ENCODE data around the gene REV1. TPM values are rescaled to one million over a fixed set of nuclear protein-coding genes. Genes with fewer than 3 reads are reported as not detected.

Gene REV1
- total and polyA plus RNA-seq, 2 experiments from 2014 or later, result 14.4 to 19.5 TPM

DNA sequence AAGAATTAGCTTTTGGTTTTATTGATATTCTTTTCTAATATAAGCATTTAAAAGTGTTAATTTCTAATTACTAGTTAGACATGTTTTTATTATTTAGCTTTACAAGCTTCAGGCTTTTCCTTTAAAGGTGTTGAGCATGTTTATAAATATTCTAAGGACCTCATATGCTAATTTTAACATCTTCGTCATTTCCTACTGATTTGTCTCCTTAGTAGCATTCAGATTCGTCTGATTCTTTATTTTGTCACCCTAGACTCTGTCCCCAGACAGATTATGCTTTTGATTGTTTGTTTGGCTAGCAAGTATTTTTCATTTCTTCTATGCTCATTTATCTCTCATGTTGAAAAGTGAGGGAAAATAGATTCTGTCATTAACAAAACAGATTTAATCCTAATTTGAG, 100.9 kb downstream of the REV1 start:
- in situ Hi-C loops (cut with MboI), result no loop called here
- H3F3A ChIP-seq (ENCODE audit: insufficient read depth), result peaks cover 22% of the 10 kb centered on the region
- no peaks in the 10 kb centered on the region for H3K9me3 ChIP-seq (ENCODE audit: low read depth)
- H2AFZ ChIP-seq, result no peak overlapping the region
- H3K4me2 ChIP-seq (ENCODE audit: unreplicated experiment), result no peak overlapping the region
- no peak for DNase-seq
- no peak overlapping the region for H3K9ac ChIP-seq
- TF ChIP-seq EZH2 (IDR thresholded peaks at IDR 0.05; ENCODE audit: insufficient read depth, poor library complexity, severe bottlenecking) (no peak), EZH2phosphoT487 (IDR thresholded peaks at IDR 0.05; ENCODE audit: insufficient read depth, low read depth) (no peak)
- H4K20me1 ChIP-seq (ENCODE audit: insufficient read depth), result no peaks in the 10 kb centered on the region
- no peaks in the 10 kb centered on the region for H3K9me2 ChIP-seq (ENCODE audit: insufficient read depth)
- 0 out of 2 replicates have a peak overlapping the region, but pooled peaks have one; percentile 80 for H3K27ac ChIP-seq
- H3K36me3 ChIP-seq (ENCODE audit: low read depth), result peaks cover 25% of the 10 kb centered on the region
- peaks cover 30% of the 10 kb centered on the region for H3K79me2 ChIP-seq (ENCODE audit: insufficient read depth)
- H3K4me1 ChIP-seq (ENCODE audit: insufficient read depth), result peaks cover 17% of the 10 kb centered on the region
- H3K27me3 ChIP-seq (replicated peaks; ENCODE audit: insufficient read depth), result no peaks in the 10 kb centered on the region
- no peak overlapping the region for H3K4me3 ChIP-seq
- 48 to 69% methylated on average over 2 of the region's 2 CpGs for WGBS, 2 experiments (ENCODE audit: low coverage in 1 of 2, low lambda C conversion rate in 2 of 2, missing lambda C conversion rate in 2 of 2)

DNA sequence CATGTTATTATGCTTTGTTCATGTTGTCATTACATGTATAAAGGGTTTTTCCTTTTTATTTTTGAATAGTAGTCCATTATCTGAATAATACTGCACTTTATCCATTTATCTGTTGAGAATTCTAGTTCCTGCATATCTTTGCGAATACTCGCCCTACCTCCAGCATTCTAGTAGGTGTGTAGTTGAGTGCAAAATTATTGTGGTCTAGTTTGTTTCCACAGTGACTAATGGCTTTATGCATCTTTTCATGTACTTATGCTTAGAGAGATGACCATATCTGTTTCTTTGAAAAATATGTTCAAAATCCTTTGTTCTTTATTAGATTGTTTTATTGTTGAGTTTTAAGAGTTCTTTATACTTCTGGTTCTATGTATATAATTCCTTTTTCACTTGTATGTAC, 103.8 kb downstream of the REV1 start:
- H3K4me1 ChIP-seq (ENCODE audit: insufficient read depth), result peaks cover 17% of the 10 kb centered on the region
- H4K20me1 ChIP-seq (ENCODE audit: insufficient read depth), result no peaks in the 10 kb centered on the region
- no peaks in the 10 kb centered on the region for H3K27me3 ChIP-seq (replicated peaks; ENCODE audit: insufficient read depth)
- H3K9me3 ChIP-seq (ENCODE audit: low read depth), result no peaks in the 10 kb centered on the region
- WGBS, 2 experiments (ENCODE audit: low coverage in 1 of 2, low lambda C conversion rate in 2 of 2, missing lambda C conversion rate in 2 of 2), result 88 to 90% methylated on average over 2 of the region's 2 CpGs
- H2AFZ ChIP-seq, result no peak overlapping the region
- H3K36me3 ChIP-seq (ENCODE audit: low read depth), result peaks cover 31% of the 10 kb centered on the region; the same call in 1 of the 2 replicates
- H3F3A ChIP-seq (ENCODE audit: insufficient read depth), result peaks cover 22% of the 10 kb centered on the region
- H3K4me2 ChIP-seq (ENCODE audit: unreplicated experiment), result no peak overlapping the region
- peaks cover 30% of the 10 kb centered on the region for H3K79me2 ChIP-seq (ENCODE audit: insufficient read depth)
- no peak overlapping the region for H3K9ac ChIP-seq
- peak; percentile 12 for DNase-seq
- H3K9me2 ChIP-seq (ENCODE audit: insufficient read depth), result no peaks in the 10 kb centered on the region
- no peak overlapping the region for H3K4me3 ChIP-seq
- H3K27ac ChIP-seq, result no peak overlapping the region
- in situ Hi-C loops (cut with MboI), result no loop called here
- TF ChIP-seq EZH2phosphoT487 (IDR thresholded peaks at IDR 0.05; ENCODE audit: insufficient read depth, low read depth), result no peak
- TF ChIP-seq EZH2 (IDR thresholded peaks at IDR 0.05; ENCODE audit: insufficient read depth, poor library complexity, severe bottlenecking), result no peak

DNA sequence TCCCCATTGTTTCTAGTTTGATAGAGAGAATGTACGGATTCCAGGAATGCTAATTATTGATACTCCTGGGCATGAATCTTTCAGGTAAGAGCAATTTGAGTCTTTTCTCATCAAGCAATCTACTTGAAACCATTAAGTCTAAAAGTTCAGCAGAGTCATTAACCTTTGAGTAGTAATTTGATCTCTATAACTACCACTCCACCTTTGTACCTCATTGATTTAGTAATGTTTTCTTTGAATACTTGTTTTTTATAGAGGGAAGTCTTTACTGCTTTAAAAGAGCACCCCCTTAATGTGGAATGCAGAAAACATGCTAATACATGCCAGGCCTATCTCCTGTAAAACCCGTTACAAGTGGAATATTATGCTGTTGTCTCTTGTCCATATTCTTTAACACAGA, 107.7 kb downstream of the REV1 start:
- Histone ChIP-seq H3K9me2 (ENCODE audit: insufficient read depth) (no peaks in the 10 kb centered on the region), H3K79me2 (ENCODE audit: insufficient read depth) (peaks cover 21% of the 10 kb centered on the region), H3F3A (ENCODE audit: insufficient read depth) (no peaks in the 10 kb centered on the region), H3K36me3 (ENCODE audit: low read depth) (peaks cover 51% of the 10 kb centered on the region), H4K20me1 (ENCODE audit: insufficient read depth) (no peaks in the 10 kb centered on the region), H3K4me3 (no peak overlapping the region), H3K9ac (no peak overlapping the region), H3K4me1 (ENCODE audit: insufficient read depth) (no peaks in the 10 kb centered on the region), H2AFZ (no peak overlapping the region), H3K9me3 (ENCODE audit: low read depth) (no peaks in the 10 kb centered on the region), H3K27me3 (replicated peaks; ENCODE audit: insufficient read depth) (no peaks in the 10 kb centered on the region), H3K27ac (no peak overlapping the region), H3K4me2 (ENCODE audit: unreplicated experiment) (no peak overlapping the region)
- 98 to 100% methylated on average over 2 of the region's 2 CpGs for WGBS, 2 experiments (ENCODE audit: low coverage in 1 of 2, low lambda C conversion rate in 2 of 2, missing lambda C conversion rate in 2 of 2)
- no peak for TF ChIP-seq EZH2 (IDR thresholded peaks at IDR 0.05; ENCODE audit: insufficient read depth, poor library complexity, severe bottlenecking)
- TF ChIP-seq EZH2phosphoT487 (IDR thresholded peaks at IDR 0.05; ENCODE audit: insufficient read depth, low read depth), result no peak
- no peak for DNase-seq
- in situ Hi-C loops (cut with MboI), result no loop called here

DNA sequence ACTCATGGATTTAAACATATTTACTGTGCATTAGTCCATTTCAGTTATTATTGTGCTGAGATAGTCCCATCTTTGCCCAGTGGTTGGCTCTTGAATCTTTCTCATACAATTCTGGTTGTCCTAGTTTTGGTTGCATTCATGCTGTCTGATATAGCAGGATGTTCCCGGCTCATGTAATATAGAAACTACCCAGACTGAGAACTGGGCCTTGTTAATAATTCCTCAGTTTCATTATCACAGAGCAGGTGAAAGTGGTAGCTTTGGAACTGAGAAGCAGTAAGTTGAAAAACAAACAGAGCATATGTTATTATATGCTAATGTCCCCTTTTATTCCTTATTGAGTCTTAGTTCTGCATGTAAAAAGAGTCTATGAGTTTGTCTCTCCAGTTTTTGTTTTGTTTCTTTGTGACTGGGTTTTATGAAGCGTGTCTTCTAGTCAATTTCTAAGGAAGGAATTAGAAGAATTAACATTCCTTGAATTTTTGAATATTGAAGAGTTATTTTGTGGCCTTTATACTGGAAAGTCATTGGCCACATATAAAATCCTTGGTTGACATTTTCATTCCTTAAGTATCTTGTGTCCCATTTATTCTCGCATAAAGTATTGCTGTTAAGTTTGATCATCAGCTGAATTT, 109.3 kb downstream of the REV1 start:
- H2AFZ ChIP-seq, result no peak overlapping the region
- WGBS, 2 experiments (ENCODE audit: low coverage in 1 of 2, low lambda C conversion rate in 2 of 2, missing lambda C conversion rate in 2 of 2), result 95% methylated on average over 3 of the region's 3 CpGs
- no peak overlapping the region for H3K9ac ChIP-seq
- no peak overlapping the region for H3K27ac ChIP-seq
- no peak for DNase-seq
- H3K4me1 ChIP-seq (ENCODE audit: insufficient read depth), result no peaks in the 10 kb centered on the region
- no peaks in the 10 kb centered on the region for H3K9me2 ChIP-seq (ENCODE audit: insufficient read depth)
- no peak overlapping the region for H3K4me2 ChIP-seq (ENCODE audit: unreplicated experiment)
- no peaks in the 10 kb centered on the region for H3K27me3 ChIP-seq (replicated peaks; ENCODE audit: insufficient read depth)
- peaks cover 65% of the 10 kb centered on the region for H3K36me3 ChIP-seq (ENCODE audit: low read depth)
- no peaks in the 10 kb centered on the region for H4K20me1 ChIP-seq (ENCODE audit: insufficient read depth)
- peaks cover 15% of the 10 kb centered on the region for H3K79me2 ChIP-seq (ENCODE audit: insufficient read depth)
- in situ Hi-C loops (cut with MboI), result no loop called here
- TF ChIP-seq EZH2phosphoT487 (IDR thresholded peaks at IDR 0.05; ENCODE audit: insufficient read depth, low read depth), result no peak
- no peak for TF ChIP-seq EZH2 (IDR thresholded peaks at IDR 0.05; ENCODE audit: insufficient read depth, poor library complexity, severe bottlenecking)
- no peaks in the 10 kb centered on the region for H3F3A ChIP-seq (ENCODE audit: insufficient read depth)
- no peaks in the 10 kb centered on the region for H3K9me3 ChIP-seq (ENCODE audit: low read depth)
- H3K4me3 ChIP-seq, result no peak overlapping the region

Measured in GM23248 (cell line).